ENCODE data around the gene HNRNPF.
"Not testable (repeated sequence)": the region's sequence is repeated elsewhere in the genome, so short reads cannot be mapped to it uniquely, and the experiment has no call there.

The HNRNPF gene

DNA sequence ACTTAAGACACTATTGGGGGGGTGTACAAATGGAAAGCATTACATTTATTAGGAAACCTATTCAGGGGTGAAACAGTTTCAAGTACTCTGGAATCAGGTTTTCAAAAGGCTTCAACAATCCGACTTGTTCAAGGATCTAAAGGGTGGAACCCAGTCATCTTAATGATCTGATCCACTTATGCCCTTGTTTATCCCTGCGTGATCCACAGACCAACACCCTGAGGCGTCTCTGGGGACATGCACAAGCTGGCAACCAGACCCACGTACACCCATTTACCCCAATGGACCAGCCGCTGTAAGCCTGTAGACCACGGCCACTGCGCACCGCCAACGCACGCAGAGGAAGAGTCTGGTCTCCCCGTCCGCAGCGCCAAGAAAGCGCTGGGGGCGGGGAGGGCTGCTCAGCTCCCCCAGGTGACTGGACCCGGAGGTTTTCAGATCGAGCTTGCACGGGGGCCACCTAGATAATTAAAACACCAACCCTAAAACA is 13.4 kb downstream of the HNRNPF start:
- DNase-seq, result no peak

DNA sequence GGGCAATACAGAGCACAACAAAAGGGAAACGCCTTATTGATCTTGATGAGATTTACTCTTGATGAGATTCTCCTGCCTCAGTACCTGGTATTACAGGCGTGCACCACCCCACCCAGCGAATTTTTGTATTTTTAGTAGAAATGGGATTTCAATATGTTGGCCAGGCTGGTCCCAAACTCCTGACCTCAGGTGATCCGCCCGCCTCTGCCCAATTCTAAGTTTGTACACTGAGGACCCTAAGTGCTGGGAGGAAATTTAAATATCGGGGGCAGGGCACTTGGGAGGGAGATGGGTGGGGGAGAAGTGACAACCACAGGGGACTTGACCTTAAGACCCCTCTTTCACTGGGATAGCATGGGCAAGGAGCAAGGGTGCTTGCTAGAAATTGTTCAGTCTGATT is 14.1 kb downstream of the HNRNPF start:
- no peak for DNase-seq

DNA sequence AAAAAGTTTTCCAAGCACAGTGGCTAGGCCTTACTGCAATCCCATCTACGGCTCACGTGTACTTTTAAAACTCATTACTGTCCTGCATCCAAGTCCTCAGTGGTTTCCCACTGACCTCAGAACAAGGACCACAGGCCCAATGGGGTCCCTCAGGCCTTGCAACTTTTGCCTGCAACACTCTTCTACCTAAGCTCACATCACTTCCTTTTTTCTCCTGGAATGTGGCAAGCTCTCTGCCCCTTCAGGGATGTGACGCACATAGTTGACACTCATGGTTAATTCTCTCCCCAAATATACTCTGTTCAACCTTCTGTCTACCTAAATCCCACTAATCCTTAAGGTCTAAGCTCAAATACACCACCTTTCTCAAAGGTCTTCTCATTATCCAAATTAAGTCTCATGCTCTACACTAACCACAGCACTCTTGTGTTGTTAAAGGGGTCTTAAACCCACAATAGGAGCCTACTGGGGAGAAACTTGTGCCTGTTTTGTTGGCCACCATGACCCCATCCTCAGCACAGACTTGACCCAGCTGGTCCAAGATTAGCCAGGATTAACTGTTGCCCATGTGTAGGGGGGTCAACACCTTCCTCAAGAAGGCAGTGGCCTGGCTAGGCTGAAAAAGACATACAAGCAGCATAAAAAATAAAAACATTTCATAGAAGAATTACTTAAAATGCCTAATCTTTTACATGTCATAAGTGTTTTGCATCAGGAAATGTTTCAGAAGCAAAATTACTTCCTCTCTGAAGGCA is 15.2 kb downstream of the HNRNPF start:
- DNase-seq, result no peak

DNA sequence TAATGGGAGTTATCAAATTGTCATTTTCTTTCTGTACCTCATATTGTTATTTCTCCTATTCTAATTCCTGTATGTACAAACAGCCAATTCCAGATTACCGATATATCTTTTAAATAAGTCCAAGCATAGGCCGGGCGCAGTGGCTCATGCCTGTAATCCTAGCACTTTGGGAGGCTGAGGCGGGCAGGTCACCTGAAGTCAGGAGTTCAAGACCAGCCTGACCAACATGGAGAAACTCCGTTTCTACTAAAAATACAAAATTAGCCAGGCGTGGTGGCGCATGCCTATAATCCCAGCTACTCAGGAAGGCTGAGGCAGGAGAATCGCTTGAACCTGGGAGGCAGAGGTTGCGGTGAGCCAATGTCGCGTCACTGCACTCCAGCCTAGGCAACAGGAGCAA is 15.8 kb downstream of the HNRNPF start:
- not testable (repeated sequence) for DNase-seq

DNA sequence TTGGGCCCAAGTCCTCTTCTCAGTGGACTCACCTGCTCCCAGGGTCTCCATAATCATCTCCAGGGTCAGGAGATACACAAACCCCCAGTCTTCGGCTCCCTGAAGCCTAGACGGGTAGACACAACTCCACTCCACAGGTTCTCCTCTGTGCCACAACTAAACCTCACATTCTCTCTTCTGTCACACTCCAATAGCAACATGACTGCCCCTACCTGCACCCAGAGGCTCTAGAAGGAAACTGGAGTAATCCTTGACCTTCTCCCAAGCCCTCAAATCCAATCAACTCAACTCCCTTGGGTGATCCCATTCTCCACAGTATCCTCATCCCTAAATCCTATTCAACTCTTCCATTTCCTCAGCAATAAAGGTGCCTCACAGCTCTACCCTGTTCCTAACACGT is 16.2 kb downstream of the HNRNPF start:
- DNase-seq, result no peak

DNA sequence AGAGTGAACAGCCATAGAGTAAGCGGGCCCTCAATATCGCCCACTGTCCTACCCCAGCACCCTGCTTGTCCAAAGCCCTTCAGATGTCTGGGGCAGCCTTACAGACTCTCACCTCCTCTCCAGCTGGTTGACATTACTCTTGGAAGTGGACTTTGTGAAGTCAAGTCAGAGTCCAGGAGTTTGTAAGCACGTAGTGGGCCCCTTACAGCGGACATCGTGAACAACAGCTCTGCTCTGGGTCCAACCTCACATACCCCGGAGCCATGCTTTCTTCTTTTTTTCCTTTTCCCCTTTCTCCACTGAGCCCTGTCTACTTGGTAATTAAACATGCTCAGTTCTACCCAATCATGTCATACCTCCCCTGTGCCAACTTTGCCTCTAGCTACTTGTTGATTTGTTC is 17.5 kb downstream of the HNRNPF start:
- no peak for DNase-seq

DNA sequence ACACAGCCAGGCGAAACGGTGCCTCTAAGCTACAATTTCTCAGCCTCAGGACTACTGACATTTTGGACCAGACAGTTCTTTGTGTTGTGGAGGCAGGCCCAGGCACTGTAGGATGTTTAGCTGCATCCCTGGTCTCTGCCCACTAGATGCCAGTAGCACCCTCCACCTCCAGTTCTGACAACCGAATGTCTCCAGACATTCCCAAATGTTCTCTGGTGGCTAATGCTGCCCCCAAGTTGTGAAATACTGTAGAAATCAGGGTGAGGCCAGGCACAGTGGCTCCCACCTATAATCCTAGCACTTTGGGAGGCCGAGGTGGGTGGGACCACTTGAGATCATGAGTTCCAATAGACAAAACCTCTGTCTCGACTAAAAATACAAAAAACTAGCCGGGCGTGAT is 18.2 kb downstream of the HNRNPF start:
- DNase-seq, result no peak

DNA sequence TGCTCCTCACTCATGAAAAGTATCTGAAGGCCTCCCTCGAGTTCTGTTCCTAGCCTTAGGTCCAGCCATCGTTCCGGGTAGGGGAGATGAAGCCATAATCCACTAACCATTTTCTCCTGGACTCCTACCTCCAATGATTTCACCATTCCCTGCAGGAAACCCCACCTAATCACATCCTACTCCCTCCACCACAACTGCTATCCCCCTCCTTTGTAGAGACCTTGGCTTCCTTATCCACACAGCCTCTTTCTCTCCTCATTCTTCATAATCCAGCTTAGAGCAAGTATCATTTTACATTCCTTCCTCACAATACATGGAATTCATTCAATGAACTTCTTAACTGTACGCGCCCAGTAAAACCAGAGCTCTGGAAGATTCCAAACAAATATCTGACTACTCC is 18.7 kb downstream of the HNRNPF start:
- no peak for DNase-seq

DNA sequence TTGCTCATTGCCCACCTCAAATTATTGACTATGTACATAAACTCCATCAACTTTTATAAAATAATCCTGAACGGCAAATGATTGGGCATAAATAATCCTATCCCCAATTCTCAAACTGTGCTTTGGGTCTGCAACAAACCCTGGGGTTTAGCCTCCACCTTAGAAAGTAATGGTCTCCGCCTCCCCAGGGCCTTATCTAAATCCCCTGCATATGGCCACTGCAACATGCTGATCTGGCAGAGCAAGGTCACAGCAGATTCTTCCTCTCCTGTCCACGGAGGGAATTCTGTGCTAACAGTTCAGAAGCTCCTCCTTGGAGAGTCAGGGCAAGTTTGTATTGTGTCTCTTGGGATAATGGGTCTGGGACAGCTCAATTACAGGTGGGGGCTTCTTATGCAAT is 19.1 kb downstream of the HNRNPF start:
- no peak for DNase-seq

DNA sequence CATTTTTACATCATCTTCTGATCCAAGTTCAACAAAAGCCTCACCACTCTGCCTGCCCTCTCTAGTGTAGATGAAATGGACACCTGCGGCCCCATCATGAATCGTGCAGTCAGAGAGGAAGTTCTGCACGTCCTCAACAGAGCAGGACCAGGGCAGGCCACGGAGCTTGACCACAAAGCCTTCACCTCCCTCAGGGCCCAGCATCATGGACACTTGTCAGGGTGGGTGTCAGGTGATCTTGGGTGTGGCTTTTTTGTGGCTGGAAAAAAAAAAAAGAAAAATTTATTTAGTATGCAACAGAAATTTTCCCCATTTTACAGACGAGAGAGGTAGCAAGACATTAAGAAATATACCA is 21.3 kb downstream of the HNRNPF start:
- DNase-seq, result no peak

DNA sequence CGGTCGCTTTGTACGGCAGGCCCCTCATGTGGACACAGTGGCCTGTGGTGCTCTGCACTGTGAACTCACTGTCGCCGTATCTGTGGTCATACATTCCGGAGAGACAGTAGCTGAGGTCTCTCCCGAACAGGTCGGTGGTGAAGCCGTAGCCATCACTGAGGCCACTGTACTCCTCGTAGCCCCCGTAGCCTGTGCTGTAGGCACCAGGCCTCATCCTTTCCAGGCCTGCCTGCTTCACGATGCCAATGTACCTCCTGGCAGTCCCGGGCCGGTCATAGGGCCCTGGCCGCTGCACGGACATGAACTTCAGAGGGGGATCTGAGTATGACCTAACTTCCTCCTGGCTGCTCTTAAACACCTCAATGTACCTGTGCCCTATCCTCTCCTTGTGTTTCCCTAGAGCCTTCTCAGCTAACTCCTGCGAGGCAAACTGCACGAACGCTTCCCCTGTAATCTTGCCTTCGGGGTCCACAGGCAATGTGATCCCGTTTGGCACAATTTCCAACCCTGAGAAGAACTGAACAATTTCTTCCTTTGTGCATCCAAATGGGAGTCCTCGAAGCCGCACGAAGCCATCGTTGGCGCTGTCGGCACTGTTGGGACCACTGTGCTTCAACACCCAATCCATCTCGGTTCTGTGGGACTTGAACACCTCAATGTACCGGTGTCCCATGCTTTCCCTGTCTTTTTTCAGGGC is 21.9 kb downstream of the HNRNPF start:
- DNase-seq, result no peak

DNA sequence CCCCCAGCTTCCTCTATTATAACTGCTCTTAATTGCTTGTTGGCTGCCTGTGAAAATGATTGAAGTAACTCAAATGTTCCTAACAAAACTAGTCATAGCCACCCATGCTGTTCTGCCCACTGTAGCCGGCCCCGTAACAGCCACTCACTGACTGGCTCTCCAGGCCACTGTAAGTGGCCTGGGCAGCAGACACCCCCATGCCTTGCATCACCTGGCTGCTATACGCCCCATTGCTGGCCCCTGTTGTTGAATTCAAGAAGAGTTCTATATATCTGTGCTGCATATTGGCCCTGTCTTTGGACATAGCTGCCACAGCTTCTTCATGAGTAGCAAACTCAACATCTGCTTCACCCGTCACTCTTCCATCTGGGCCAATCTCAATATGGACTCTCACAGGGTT is 22.4 kb downstream of the HNRNPF start:
- DNase-seq, result no peak

DNA sequence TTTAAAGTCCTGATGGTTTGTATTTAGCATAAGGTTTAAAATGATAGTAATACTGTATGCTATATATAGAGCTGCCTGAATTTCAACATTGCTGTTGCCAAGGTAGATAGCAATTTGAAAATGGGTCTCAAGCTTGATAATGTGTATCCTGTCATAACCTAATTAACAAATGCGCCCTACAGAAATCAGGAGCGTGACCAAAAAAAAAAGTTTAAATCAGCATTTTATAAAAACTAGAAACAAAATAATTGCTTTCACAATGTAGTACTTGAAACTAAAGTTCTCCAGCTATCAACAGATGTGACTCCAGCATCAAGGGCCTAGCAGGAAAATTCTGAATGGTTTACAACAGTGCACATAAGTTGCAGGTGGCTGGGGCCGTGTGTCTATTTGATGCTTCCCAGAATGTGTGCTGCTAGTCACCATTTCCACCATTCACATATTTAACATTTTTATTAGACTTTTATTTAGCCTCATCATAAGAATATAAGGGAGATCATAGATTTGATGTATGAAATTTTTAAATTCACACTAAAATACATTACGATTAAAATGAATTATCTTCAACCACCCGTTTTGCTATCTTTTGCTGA is 23.5 kb downstream of the HNRNPF start:
- no peak for DNase-seq

DNA sequence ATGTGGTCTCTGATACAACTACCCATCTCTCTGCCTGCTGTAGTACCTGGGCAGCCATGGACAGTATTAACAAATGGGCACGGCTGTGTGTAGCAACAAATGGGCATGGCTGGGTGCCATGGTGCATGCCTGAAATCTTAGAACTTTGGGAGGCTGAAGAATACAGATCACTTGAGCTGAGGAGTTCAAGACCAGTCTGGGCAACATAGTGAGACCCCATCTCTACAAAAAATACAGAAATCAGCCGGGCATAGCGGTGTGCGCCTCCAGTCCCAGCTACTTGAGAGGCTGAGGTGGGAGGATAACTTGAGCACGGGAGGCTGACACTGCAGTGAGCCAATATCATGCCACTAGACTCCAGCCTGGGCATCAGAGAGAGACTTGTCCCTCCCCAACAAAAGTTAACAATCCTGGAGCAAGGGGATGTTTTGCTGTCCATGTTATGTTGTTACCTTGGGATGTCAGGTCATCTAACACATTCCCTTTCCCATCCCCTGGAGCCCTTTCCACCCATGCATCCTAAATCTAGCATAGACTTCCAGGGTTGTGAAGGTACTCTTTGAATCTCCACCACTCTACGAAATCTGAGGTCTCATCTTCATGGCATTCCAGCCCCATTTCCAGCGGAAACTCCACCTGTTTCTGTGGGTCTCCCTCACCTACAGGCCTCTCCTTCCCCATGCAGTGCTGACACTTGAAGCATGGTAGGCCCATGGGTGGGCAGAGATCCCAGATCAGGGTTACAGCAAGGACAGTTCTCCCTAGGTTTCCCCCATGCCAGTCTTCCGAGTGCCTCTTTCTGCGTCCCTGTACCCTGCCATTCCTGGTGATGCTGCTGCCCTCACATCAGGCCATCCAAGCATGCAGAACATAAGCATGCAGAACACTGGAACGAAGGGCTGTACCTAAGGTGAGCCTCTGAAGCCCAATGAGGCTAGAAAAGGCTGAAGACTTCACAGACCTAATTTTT is 24.4 kb downstream of the HNRNPF start:
- no peak for DNase-seq

DNA sequence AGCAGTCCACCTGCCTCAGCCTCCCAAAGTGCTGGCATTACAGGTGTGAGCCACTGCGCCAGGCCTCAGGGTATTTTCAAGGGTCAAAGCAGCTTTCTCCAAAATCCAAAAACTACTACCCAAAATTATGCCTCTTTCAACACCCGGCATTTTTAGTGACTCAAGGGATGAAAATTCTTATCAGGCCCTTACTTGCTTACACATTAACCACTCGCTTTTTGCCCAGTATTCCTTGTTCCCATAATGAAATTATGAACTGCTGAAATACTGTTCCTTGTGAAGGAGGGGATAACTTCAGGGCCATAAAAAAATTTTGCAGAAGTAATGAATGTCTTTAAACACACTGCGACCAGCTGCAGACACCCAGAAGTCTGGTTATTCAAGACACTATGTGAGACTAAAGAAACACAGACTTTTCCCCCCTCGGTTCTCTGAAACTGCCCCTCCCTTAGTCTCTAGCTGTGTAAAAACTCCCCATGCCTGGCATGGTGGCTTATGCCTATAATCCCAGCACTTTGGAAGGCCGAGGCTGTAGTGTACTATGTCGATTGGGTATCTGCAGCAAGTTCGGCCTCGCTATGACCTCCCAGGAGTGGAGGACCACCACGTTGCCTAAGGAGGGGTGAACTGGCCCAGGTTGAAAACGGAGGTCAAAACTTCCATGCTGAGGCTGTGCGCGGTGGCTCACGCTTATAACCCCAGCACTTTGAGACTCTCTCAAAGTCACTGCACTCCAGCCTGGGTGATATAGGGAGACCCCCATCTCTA is 25.6 kb downstream of the HNRNPF start:
- DNase-seq, result no peak

DNA sequence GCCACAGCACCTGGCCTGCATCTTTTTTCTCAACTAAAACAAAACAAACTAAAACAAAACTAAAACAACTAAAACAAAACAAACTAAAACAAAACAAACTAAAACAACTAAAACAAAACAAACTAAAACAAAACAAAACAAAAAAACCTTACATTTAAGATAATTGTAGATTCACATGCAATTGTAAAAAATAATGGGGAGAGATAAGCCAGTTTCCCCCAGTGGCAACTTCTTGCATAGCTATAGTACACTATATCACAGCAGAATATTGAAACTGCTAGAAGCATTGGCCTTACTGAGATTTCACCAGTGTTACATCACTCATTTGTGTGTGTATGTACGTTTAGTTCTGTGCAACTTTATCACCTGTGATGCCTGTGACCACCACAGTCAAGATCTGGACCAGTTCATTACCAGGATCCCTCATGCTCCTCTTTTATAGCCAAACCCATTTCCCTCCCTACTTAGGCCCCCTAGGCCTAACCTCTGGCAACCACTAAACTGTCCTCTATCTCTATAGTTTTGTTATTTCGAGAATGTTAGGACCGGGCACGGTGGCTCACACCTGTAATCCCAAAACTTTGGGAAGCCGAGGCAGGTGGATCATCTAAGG is 28.3 kb downstream of the HNRNPF start:
- DNase-seq, result no peak

DNA sequence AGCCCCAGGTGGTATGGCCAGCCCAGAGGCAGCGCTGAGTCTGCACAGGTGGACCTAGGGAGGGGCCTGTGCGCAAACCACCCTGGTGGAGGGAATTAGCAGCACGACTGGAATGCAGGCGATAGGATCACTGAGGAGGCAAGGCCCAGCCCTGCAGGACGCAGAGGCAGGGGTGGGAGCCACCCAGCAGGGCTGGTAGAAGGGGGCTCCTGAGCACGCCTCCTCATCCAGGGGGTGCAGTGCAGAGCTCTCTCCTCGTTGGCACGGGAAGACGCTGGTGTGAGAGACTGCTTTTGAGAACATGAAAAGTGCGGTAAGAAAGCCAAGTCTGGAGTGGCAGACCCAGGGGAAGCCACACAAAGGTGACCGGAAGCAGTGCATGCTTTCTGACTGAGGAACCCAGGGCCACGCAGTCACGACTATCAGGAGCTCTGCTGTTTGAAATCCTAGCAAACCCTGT is 31.5 kb downstream of the HNRNPF start:
- DNase-seq, result no peak

DNA sequence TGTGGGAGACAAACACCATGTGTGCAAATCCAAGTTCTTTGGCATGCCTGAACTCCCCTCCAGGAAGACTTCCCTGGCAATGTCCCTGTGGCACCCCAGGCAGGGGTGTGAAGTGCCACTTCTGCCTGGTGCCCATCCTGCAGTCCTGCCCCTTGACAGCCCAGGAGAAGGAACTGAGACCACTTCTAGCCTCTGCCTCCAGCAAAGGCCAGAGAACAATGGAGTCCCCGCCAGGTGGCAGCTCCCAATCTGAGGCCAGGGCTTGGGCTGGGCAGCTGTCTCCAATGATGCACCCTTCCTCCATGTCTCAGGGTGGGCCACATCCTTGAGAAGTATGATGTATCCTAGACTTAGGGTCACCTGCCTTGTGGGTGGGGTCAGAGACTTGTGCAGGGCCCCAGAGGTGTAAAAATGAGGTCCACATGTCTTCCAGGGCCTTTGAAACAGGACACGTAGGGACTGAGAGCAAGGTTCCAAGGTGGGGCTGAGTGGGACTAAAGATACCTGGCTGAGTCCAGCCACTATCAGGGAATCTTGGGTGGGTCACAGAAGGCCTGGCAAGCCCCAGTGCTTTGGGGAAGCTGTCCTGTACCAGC is 32.1 kb downstream of the HNRNPF start:
- DNase-seq, result no peak

DNA sequence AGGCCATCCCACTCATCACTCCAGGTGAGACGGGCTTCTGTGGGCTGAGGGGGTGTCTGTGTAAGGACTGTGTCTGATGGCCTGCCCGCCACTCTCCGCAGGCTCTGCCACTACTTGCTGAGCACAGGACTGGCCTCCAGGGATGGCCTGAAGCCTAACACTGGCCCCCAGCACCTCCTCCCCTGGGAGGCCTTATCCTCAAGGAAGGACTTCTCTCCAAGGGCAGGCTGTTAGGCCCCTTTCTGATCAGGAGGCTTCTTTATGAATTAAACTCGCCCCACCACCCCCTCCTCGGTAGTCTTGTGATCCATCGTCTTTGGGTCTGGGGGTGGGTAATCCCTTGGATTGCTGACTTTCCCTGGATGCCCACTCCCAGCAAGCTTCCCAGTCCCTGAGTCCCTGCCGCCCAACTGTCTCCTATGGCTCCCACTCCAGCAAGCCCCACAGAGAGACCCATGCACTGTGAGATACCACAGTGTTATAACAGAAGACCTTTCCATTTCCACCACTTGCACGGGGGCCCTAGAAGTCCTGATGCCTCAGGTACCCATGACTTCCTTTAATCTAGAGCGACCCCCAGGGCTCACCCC is 32.8 kb downstream of the HNRNPF start:
- no peak for DNase-seq

DNA sequence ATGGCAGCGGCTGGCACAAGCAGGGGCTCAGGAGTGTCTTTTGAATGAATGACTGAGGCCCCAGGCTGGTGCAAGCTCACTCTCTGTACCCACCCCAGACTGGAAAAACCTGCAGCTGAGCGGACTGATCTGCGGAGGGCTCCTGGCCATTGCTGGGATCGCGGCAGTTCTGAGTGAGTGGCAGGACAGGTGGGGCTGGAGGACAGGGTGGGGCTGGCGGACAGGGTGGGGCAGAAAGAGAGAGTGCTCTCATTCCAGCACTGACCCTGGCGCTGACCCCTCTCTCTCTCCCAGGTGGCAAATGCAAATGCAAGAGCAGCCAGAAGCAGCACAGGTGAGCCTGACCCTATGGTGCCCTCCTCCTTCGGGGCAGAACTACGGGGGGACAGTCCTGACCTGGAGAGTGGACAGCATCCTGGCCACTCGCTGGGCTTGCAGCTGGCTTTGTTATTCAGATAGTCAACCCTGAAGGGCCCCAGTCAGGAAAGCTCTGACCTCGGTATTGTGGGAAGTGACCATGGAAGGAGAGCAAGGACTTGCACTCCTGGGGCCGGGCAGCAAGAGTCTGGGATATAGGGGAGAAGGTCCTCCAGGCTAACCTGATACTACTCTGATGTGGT is 33.5 kb downstream of the HNRNPF start:
- DNase-seq, result no peak

Measured in DMS79 (cell line).